Astrocyte (in vitro differentiated cells and primary cell): Measurements from ENCODE around the gene PARP9.
"Not testable (repeated sequence)": the region's sequence is repeated elsewhere in the genome, so short reads cannot be mapped to it uniquely, and the experiment has no call there.

Experiments used
- CTCF ChIP-seq: IDR thresholded peaks from 2 replicates; pipeline ENCODE4 v1.5.1; 2011; ENCODE audit warnings: low read depth, mild to moderate bottlenecking, inconsistent platforms, low read length, moderate library complexity; ENCODE audit not compliant: insufficient read depth
- EZH2 ChIP-seq: IDR thresholded peaks from 2 replicates; pipeline ENCODE4 v1.6.1; 2012; ENCODE audit warnings: mild to moderate bottlenecking, low read length, inconsistent platforms; ENCODE audit not compliant: insufficient read depth

- TF ChIP-seq CTCF, EZH2: not testable (repeated sequence)
Observed at GRCh38 chr3:122508944-122509343, 55.2 kb downstream of the PARP9 start.
